NCI-H69 (cell line): ENCODE measurements around the gene MAGEA4.
"Not testable (repeated sequence)": the region's sequence is repeated elsewhere in the genome, so short reads cannot be mapped to it uniquely, and the experiment has no call there.

Experiments
- DNase-seq: peaks from one replicate; lab custom pipeline; 2025; lab: John Stamatoyannopoulos, UW

The MAGEA4 gene, protein sequence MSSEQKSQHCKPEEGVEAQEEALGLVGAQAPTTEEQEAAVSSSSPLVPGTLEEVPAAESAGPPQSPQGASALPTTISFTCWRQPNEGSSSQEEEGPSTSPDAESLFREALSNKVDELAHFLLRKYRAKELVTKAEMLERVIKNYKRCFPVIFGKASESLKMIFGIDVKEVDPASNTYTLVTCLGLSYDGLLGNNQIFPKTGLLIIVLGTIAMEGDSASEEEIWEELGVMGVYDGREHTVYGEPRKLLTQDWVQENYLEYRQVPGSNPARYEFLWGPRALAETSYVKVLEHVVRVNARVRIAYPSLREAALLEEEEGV

DNA sequence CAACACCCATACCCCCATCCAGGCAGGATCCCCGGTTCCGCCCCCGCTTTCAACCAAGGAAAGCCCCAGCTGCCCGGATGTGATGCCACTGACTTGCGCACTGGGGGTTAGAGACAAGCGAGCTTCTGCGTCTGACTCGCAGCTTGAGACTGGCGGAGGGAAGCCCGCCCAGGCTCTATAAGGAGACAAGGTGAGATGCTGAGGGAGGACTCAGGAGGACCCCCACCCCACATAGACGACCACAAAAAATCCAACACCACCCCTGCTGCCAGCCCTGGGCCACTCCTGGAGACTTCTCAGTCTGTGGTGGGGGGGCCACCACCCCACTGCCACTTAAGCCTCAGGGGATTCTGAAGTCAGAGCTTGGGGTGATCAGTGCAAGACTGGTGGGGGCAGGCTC is at the start of gene MAGEA4:
TSS of gene MAGEA4 (plus strand) at position 110 of the 400 bp plus-strand sequence. CDS start 10,776 bp downstream, outside the sequence.
- DNase-seq: no peak

DNA sequence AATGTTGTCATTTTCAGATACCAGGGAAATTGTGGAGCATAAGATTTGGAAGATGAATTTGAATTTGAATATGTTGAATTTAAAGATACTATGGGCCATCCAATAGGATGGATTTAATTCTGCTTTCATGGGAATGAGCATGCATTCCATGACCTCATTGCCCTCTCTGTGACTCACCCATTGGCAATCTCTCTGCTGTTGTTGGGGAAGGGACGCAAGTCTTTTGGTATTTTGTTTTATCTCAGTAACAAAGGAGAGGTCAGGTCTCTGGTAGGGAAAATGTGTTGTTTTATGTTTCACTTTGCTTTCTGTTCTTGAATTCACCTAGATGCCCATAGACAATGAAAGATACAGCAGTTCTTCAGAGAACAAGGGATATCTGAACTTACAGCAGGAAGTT is 42.1 kb upstream of the MAGEA4 start:
- DNase-seq: no peak

DNA sequence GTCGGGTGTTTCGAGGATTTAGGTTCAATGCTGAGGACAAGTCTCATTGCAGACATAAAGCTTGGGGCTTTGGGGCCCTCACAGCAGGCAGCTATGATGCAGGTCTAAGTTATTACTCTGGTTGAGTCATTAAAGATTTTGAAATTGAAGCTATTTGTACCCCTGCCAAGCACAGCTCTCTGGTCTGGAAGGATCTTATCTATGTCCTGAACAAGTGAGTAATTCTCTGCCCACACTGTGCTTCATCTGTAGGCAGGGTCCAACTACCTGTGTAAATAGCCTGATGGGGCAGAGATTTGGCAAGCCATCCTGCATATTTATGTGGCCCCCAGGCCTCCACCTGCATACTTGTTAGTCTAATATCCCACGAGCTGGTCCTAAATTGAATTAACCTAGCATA is 41.4 kb upstream of the MAGEA4 start:
- no peak for DNase-seq

DNA sequence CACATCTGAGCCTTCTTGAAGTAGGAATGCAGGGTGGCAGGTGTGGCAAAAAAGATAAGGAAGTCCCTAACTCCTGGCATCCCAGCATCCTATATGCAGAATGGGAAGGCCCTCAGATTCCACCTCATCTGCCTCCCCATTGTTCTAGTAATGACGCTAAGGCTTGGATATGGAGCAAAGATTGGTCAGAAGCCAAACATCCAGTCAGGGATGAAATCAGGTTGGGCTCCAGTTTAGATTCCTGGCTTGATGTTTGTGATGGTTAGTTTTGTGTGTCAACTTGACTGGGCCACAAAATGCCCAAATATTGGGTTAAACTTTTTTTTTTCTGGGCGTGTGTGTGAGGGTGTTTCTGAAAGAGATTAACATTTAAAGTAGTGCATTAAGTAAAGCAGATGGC is 39.6 kb upstream of the MAGEA4 start:
- DNase-seq: no peak

DNA sequence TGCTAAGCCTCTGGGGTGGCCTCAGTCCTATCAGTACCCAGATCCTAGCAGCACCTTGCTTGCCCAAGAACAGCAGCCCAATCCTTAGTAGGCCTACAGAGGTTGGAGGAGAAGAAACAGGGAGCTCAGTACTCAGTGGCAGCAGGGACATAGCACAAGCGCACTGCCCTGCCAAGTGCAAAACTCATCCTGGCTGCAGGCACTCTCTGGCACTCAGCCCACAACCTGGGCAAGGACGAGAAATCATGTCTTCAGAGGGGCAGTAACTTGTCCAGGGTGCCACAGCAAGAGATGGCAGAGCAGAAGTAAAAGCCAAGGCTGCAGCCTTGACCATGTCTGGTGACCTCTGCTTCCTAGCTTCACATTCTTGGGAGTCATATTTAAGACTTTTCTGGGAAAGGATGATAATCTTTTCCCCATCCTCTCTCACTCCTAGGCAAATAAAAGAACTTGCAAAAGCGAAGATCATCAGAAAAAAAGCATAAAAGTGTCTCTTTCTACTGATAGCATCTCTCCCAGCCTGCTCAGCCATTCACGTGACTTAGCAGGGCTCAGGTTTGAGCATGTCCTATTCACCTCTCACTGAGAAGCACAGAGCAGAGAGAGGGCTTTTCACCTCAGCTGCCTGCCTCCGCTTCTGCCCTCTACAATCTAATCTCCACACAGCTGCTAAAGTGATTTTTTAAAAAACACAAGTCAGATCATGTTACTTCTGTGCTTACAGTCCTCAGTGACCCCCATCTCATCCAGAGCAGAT is 37.2 kb upstream of the MAGEA4 start:
- no peak for DNase-seq

DNA sequence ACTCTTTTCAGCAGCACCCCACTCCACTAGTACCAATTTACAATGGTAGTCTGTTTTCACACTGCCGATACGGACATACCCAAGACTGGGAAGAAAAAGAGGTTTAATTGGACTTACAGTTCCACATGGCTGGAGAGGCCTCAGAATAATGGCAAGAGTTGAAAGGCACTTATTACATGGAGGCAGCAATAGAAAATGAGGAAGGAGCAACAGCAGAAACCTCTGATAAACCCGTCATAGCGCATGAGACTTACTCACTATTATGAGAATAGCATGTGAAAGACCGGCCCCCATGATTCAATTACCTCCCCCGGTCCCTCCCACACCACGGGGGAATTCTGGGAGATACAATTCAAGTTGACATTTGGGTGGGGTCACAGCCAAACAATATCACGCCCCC is 34.1 kb upstream of the MAGEA4 start:
- no peak for DNase-seq

DNA sequence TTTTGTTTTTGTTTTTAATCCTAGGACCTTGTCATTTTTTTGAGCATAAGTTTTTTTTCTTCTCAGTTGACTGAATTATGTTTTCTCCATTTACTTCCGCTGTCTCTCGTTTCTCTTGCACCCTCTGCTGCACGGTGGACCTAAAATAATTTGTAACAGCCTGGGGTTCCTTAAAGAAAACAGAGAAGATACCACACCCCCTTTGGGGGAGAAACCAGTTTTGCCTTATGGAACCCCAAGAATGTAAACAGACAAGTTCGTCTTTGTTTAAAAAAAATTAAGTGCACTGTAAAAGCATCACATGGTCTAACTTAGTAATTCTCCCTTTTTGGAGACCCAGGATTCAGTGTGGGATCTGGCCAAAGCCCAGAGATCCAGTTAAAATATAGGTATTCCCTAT is 32.8 kb upstream of the MAGEA4 start:
- no peak for DNase-seq

DNA sequence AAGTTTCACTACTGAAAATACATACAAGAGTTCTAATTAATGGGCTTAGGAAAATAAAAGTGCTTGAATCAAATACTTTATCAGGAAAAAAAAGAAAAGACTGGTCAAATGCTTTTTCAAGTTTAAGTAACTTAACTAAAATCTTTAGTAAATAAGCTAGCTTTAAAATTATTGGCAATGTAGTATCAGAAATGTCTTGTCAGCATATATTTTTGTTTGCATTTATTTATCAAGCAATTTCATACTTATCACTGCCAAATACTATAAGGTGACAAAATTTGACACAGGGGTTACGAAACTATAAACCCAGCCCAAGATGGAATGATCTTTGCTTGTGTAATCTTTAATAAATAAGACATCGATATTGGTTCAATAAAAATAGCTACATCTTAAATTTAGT is 31.8 kb upstream of the MAGEA4 start:
- no peak for DNase-seq

DNA sequence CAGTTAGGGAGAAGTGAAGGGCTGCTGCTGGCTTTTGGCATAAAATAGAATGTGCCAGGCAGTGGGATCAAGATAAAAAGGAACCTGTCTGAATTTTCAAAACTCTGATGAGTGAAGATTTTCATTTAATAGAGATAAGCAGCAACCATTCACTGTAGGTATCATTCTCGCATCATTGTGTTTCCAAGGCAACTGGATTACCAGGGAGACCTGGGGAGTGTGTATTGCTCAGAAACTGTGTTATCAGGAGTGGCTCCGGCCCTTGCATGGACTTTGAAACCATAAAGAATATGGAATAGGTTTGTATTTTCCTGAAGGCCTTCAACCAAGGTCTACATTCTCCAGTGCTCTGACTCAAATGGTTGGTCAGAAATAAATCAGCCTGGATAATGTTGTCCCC is 23.3 kb upstream of the MAGEA4 start:
- no peak for DNase-seq

DNA sequence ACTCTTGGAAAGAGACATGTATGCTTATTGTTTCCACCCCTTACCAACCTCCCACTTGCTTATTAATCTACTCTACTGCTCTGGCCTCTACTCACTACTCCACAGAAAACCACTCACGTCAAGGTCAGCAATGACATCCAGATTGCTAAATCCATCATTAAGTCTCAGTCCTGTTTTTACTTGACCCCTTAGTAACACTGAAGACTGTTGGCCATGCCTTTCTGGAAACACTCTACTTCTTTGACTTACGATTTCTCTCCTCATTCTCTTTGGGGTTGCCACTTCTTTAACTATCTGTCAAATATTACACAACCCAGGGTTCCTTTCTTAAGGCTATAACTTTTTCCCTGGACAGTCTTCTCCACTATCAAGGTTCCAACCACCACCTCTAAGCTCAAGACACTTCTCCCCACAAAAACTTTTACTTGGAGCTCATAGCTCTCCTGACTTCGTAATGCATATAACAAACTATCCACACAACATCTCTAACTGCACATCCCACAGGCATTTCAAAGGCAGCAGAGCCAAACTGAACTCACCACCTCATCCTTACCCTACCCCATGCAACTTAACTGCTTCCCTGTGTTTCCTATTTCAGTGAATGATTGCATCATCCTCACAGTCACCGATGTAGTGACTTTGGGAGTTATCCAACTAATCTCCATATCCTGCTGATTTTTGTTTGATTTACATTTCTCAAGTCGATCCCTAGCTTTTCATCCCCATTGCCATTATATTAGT is 15.8 kb upstream of the MAGEA4 start:
- DNase-seq: no peak

DNA sequence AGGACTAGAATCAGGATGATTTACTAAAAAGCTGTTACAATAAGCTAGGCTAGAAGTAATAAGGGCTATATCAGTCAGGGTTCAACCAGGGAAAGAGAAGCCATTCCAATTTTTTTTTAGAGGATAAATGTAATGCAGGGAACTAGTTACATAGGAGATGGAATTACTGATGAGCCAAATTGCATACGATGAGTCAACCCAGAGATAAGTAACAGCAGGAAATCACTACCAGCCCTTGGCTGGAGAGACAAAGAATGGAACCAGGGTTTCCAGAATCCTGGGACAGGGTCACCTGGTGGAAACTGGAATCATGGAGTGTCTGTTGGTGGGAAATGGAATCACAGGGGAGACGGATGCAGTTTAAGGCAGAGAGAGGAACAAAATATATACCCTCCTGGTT is 13.1 kb upstream of the MAGEA4 start:
- DNase-seq: no peak

DNA sequence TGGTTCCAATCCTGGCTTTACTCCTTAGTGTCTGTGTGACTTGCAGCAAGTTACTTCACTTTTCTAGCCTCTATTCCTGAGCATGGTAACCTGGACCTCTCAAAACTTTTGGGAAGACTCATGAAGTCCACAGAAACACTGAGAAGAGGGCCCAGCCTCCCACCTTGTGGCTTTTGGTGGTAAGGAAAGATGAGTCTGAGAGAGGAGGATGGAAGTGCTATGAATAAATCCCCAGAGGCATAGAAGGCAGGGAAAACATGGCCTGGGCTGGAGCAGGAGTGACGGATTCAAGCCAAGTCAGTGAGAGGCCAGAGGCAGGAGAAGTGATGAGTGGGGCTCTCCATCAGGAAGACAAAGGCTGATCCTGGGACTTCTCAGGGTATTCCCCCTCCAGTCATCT is 10.9 kb upstream of the MAGEA4 start:
- DNase-seq: no peak

DNA sequence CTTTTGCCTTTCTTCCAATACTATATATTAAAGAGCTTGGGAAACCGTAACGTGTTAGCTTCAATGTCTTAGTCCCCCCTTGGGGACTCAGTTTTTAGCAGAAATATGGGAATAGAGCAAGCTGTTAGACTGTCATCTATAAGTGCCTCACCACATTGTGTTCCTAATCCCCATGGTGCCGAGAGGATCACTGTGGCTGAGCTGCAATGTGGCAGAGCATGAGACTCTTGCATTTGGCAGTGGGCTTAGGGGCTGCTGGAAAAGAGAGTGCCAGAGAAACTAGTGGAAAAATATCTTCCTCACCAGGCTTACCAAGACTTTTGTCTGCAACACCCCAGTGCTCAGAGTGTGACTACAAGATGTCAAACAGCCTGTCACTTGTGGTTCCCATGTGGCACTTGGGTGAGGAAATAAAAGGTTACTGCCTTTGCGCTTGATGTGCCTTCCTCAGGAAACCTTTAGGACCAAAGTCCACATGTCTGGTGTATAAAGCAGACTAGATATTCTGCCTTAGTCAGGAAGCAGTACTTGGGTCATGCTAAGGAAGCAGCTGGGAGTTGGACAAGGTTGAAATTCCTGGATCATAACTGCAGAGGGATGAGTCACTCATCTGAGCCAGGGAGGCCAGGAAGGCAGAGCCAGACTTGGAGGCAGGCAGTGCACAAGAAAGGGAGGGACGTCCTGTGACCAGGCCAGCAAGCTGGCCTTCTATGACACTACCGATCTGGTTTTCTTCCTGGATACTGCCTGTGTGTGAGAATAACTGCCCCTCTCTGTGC is 9.7 kb upstream of the MAGEA4 start:
- no peak for DNase-seq

DNA sequence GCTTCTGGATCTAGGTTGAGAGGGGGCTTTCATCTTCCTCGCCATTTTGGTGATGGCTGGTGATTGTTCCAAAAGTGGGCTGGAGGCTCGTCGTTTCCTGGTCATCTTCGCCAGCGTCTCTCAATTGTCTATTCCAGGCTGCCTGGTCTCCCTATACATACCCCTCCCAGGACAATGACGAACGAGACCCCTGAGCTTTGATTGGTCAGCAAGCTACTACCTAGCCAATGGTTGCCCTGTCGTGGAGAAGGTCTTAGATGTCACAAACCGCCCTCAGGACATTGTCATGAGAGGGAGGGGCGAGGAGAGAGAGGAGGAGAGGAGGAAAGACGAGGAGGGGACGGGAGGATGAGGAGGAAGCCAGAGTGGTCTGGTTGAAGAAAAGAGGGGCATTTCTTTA is 7.7 kb upstream of the MAGEA4 start:
- DNase-seq: no peak

DNA sequence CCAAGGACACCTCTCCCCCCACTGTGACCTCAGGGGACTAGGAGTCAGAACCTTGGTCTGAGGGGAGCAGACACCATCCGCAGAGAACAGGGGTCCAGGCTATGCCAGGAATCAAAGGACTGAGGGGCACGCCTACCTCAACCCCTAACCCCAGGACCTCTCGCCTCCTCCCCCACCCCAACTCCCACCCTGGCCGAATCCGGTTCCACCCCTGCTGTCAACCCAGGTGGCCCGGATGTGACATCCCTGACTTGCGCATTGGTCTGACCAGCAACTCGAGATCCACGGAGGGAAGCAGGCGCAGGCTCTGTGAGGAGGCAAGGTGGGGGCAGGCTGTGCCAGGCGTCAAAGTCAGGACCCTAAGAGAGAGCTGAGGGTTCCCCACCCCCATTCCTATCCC is 468 bp upstream of the MAGEA4 start:
- DNase-seq: no peak

DNA sequence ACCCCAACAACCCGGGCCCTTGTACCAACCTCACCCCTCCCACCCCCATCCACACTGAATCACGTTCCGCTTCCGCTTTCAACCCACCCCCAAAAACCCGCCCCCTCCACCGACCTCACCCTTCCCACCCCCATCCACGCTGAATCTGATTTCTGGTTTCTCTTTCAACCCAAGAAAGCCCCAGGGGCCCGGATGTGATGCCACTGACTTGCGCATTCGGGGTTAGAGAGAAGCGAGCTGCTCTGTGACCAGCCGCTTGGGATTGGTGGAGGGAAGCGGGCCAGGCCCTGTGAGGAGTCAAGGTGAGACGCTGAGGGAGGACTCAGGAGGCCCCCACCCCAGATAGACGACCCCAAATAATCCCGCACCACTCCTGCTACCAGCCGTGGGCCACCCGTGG is 6.0 kb downstream of the MAGEA4 start:
- not testable (repeated sequence) for DNase-seq

DNA sequence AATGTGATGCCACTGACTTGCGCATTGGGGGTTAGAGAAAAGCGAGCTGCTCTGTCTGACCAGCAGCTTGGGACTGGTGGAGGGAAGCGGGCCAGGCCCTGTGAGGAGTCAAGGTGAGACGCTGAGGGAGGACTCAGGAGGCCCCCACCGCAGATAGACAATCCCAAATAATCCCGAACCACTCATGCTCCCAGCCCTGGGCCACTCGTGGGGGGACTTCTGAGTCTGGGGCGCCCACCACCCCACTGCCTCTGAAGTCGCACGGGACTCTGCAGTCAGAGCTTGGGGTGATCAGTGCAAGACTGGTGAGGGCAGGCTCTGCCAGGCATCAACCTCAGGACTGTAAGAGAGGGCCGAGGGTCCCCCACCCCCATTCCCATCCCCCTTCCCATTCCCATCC is 6.9 kb downstream of the MAGEA4 start:
- no peak for DNase-seq

DNA sequence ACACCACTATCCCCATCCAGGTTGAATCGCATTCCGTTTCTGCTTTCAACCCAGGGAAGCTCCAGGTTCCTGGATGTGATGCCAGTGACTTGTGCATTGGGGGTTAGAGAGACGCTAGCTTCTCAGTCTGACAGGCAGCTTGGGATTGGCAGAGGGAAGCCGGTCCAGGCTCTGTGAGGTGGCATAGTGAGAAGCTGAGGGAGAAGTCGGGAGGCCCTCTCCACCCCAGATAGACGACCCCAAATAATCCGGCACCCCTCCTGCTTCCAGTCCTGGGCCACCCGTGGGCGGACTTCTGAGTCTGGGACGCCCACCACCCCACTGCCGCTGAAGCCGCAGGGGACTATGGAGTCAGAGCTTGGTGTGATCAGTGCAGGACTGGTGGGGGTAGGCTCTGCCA is 7.4 kb downstream of the MAGEA4 start:
- no peak for DNase-seq

DNA sequence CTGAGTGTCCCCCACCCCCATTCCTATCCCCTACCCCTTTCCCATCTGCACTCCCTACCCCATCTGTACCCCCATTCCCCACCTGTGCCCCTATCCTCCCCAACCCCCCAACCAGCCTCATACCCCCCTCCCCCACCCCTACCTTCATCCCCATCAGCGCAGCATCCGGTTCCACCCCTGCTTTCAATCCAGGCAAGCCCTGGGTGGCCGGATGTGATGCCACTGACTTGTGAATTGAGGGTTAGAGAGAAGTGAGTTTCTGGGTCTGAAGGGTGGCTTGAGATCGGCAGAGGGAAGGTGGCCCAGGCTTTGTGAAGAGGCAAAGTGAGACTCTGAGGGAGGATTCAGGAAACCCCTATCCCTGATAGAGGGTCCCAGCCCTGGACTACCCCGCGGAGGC is 7.8 kb downstream of the MAGEA4 start:
- DNase-seq: no peak

DNA sequence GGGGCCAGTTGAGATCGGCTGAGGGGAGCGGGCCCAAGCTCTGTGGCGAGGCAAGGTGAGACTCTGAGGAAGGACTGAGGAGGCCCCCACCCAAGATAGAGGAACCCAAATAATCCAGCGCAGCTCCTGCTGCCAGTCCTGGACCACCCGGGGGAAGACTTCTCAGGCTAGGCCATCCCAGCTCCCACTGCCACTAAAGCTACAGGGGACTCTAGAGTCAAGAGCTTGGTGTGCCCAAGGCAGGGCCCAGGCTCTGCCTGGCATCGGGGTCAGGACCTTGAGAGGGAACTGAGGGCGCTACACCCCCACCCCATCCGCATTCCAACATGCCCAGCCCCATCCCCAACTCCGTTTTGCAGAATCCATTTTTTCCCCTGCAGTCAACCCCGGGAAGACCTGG is 8.6 kb downstream of the MAGEA4 start:
- DNase-seq: no peak

DNA sequence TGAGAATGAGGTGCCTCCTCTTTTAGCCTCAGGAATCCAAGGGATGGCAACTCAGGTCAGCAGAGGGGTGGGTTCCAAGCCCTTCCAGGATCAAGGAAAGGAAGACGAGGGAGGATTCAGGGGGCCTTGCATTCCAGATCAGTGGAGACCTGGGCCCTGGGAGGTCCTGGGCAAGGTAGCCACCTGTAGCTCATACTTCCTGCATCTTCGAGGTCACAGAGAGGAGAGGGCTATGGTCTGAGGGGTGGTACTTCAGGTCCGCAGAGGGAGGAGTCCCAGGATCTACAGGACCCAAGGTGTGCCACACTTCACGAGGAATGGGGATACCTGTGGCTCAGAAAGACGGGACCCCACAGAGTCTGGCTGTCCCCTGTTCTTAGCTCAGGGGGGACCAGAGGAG is 9.2 kb downstream of the MAGEA4 start:
- DNase-seq: no peak

DNA sequence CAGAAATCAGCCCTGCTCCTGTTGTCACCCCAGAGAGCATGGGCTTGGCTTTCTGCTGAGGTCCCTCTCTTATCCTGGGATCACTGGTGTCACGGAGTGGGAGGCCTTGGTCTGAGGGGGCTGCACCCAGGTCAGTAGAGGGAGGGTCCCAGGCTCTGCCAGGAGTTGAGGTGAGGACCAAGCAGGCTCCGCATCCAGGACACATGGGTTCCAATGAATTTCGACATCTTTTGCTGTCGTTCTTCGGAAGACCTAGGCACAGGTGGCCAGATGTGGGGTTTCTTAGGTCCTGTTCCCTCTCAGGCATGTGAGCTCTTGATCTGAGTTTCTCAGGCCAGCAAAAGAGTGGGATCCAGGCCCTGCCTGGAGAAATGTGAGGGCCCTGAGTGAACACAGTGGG is 10.0 kb downstream of the MAGEA4 start:
- no peak for DNase-seq
